Lung (tissue), 12 donors: ENCODE data around the gene CCDC14. TPM values are rescaled to one million over a fixed set of nuclear protein-coding genes. Genes with fewer than 3 reads are reported as not detected.
"Not testable (repeated sequence)": the region's sequence is repeated elsewhere in the genome, so short reads cannot be mapped to it uniquely, and the experiment has no call there.

ENCODE experiments used
- ATAC-seq: fragments of 200-7000 bp; cut with Tn5 transposase; one replicate; pipeline ENCODE4 v1.9.1; 2020; ENCODE audit warnings: moderate number of reproducible peaks; ENCODE audit not compliant: insufficient read depth, low FRiP score
- DNase-seq, 3 donors: peaks; one replicate each; pipeline ENCODE4 v3.0.0-alpha.2; 2013 to 2017
- H3K27ac ChIP-seq, 2 donors: one replicate each; pipeline ENCODE4 v1.5.1; 2013; ENCODE audit warnings: mild to moderate bottlenecking in 2 of 2, moderate library complexity in 2 of 2, control low read depth in 1 of 2, inconsistent platforms in 1 of 2, low read depth in 1 of 2, low read length in 1 of 2
- H3K27me3 ChIP-seq, 3 donors: one replicate each; pipeline ENCODE4 v1.5.1; 2013; ENCODE audit warnings: low read length in 2 of 3; ENCODE audit not compliant: control insufficient read depth in 3 of 3, insufficient read depth in 3 of 3
- H3K36me3 ChIP-seq, 4 donors: one replicate each; pipeline ENCODE4 v1.5.1; 2013; ENCODE audit warnings: low read length in 4 of 4, mild to moderate bottlenecking in 1 of 4, moderate library complexity in 1 of 4; ENCODE audit not compliant: control insufficient read depth in 4 of 4, insufficient read depth in 4 of 4
- H3K4me1 ChIP-seq, 5 donors: one replicate each; pipeline ENCODE4 v1.5.1; 2013; ENCODE audit warnings: low read length in 5 of 5, mild to moderate bottlenecking in 2 of 5, moderate library complexity in 1 of 5; ENCODE audit not compliant: control insufficient read depth in 5 of 5, insufficient read depth in 5 of 5
- H3K4me3 ChIP-seq: one replicate; pipeline ENCODE4 v1.5.1; 2013; ENCODE audit warnings: mild to moderate bottlenecking, control low read depth, moderate library complexity
- H3K9ac ChIP-seq, 2 donors: one replicate each; pipeline ENCODE4 v1.5.1; 2013; ENCODE audit warnings: low read length in 2 of 2, control low read depth in 1 of 2; ENCODE audit not compliant: insufficient read depth in 1 of 2
- H3K9me3 ChIP-seq, 4 donors: one replicate each; pipeline ENCODE4 v1.5.1; 2013; ENCODE audit warnings: low read length in 3 of 4, mild to moderate bottlenecking in 1 of 4, moderate library complexity in 1 of 4; ENCODE audit not compliant: control insufficient read depth in 4 of 4, insufficient read depth in 3 of 4
- CTCF ChIP-seq: IDR thresholded peaks from 2 replicates; pipeline ENCODE4 v1.5.1; 2012; ENCODE audit warnings: mild to moderate bottlenecking; ENCODE audit errors: control extremely low read depth, extremely low read depth
- WGBS, 2 donors: extraction: QIAGEN DNeasy Blood & Tissue Kit; methylation state at CpG; one replicate each; pipeline ENCODE4 v1.1.7; 2013; 5-methylcytosine and 5-hydroxymethylcytosine counted together
- polyA plus RNA-seq, 2 donors: library from polyadenylated mRNA; stranded (reverse); fragments of 200-250 nt; gene quantifications; one replicate each; pipeline ENCODE4 v1.2.1, GENCODE V29; 2013
- total RNA-seq, 2 donors: library from RNA; depleted of rRNA in 1 of 2; stranded (reverse); fragments of >200 nt in 1 of 2; gene quantifications; one replicate each; pipeline ENCODE4 v1.2.1, GENCODE V29; 2014 to 2021
- donor health status: control.
- donor health status: control.
- donor health status: Bipolar disorder and iron deficiency.
- donor health status: healthy.
- donor health status: DM: yes; HTN: yes; CAD: no.

Gene CCDC14
- total and polyA plus RNA-seq, 4 donors = 12.5 to 121 (median 36.6) TPM

GRCh38 chr3:123971406-123971805, 10.4 kb upstream of the CCDC14 start:
- DNase-seq = no peak
- TF ChIP-seq CTCF = no peak
- H3K27ac ChIP-seq = no peak overlapping the region
- H3K27me3 ChIP-seq = no peaks in the 10 kb centered on the region
- no peak for ATAC-seq
- no peaks in the 10 kb centered on the region for H3K9me3 ChIP-seq
- H3K9ac ChIP-seq = no peak overlapping the region
- no peaks in the 10 kb centered on the region for H3K4me1 ChIP-seq
- H3K36me3 ChIP-seq = no peaks in the 10 kb centered on the region
- H3K4me3 ChIP-seq = no peak overlapping the region

- not testable (repeated sequence) for H3K36me3 ChIP-seq, H3K27ac ChIP-seq, H3K27me3 ChIP-seq, ATAC-seq, DNase-seq, H3K4me1 ChIP-seq, H3K4me3 ChIP-seq, H3K9ac ChIP-seq, H3K9me3 ChIP-seq
- 36 to 38% methylated on average over 2 of the region's 2 CpGs for WGBS, 2 donors
These were observed 6.2 kb upstream of the CCDC14 start for GRCh38 chr3:123967260-123967659.

GRCh38 chr3:123966799-123967198, 5.8 kb upstream of the CCDC14 start:
- not testable (repeated sequence) for H3K9ac ChIP-seq, DNase-seq, ATAC-seq, H3K27me3 ChIP-seq, H3K4me3 ChIP-seq, H3K36me3 ChIP-seq, H3K27ac ChIP-seq, H3K9me3 ChIP-seq, H3K4me1 ChIP-seq
- WGBS, 2 donors = 64 to 68% methylated on average over 1 of the region's 1 CpG

- not testable (repeated sequence) for H3K36me3 ChIP-seq, H3K9ac ChIP-seq, H3K4me3 ChIP-seq, H3K4me1 ChIP-seq, H3K27me3 ChIP-seq, H3K27ac ChIP-seq, DNase-seq, ATAC-seq, H3K9me3 ChIP-seq
- 85 to 91% methylated on average over 1 of the region's 1 CpG for WGBS, 2 donors
These were observed 3.8 kb upstream of the CCDC14 start for GRCh38 chr3:123964793-123965192.

GRCh38 chr3:123961508-123961856, 453 bp upstream of the CCDC14 start:
- WGBS, 2 donors = 4 to 6% methylated on average over 15 of the region's 15 CpGs
- peak overlapping the region; percentile 68 to 83 for H3K27ac ChIP-seq
- ATAC-seq = no peak

More at GRCh38 chr3:123961508-123961856, 453 bp upstream of the CCDC14 start:
- H3K9ac ChIP-seq = peak overlapping the region in 1 of 2 donors; percentile 51
- no peak for TF ChIP-seq CTCF
- peak overlapping the region; percentile 55 for H3K4me3 ChIP-seq
- no peaks in the 10 kb centered on the region for H3K27me3 ChIP-seq
- H3K9me3 ChIP-seq = no peaks in the 10 kb centered on the region
- peaks cover 0 to 17% (median 0%) of the 10 kb centered on the region in 5 donors for H3K4me1 ChIP-seq
- peaks cover 0 to 5% (median 0%) of the 10 kb centered on the region in 4 donors for H3K36me3 ChIP-seq
- DNase-seq = no peak
